H1 (cell line): ENCODE data around the gene MEA1. TPM values are rescaled to one million over a fixed set of nuclear protein-coding genes. Genes with fewer than 3 reads are reported as not detected.

Experiments
- PHF8 ChIP-seq: fragments of 200-600 bp; sonication (generic); conservative IDR thresholded peaks from 2 replicates; pipeline ENCODE4 v1.7.1; 2012; ENCODE audit warnings: low read depth, mild to moderate bottlenecking, inconsistent platforms, low read length, moderate library complexity
- SIN3A ChIP-seq, 2 experiments: IDR thresholded peaks in 1 of 2; conservative IDR thresholded peaks in 1 of 2; 2 replicates each; pipeline ENCODE4 v1.6.1; 2011 to 2012; ENCODE audit warnings: low read length in 2 of 2, improper control_type of control experiment in 1 of 2, low read depth in 1 of 2, mild to moderate bottlenecking in 1 of 2
- polyA plus RNA-seq, 7 experiments: library from polyadenylated mRNA; depleted of rRNA in 3 of 7; stranded (reverse) in 5 of 7; unstranded in 2 of 7; fragments of >200 nt in 5 of 7; fragments of 200-250 nt in 2 of 7; gene quantifications; 1 replicate in 5 of 7; 2 replicates in 1 of 7; 4 replicates in 1 of 7; pipeline versions ENCODE4 v1.2.1 to v1.2.3, GENCODE V29; 2011 to 2013; ENCODE audit warnings: missing spikeins in 2 of 7, mixed read lengths in 2 of 7
- total RNA-seq: library from RNA; stranded (reverse); fragmentation: NEBNext Ultra II Directional; extraction: Animal tissue kit (Norgen Biotek cat#: 25700); gene quantifications from 2 replicates; pipeline ENCODE4 v1.2.1, GENCODE V29; 2021

Gene MEA1
- total and polyA plus RNA-seq, 2 of the 8 experiments (the other 6 are each of a cell fraction or from before 2014, with no cell fraction given), result 94.2 to 96.4 TPM

GRCh38 chr6:43032326-43032725 lies 18.6 kb upstream of the MEA1 start (continued):
- TF ChIP-seq PHF8, result no peak
- TF ChIP-seq SIN3A (conservative IDR thresholded peaks at IDR 0.05 in 1 of 2, IDR thresholded peaks at IDR 0.05 in 1 of 2; ENCODE audit: low read depth in 1 of 2, low read length in 2 of 2), result no peak
